Esophagus squamous epithelium (tissue), 4 donors: Measurements from ENCODE around the gene ZEB2.

Experiments
- CTCF ChIP-seq, 6 experiments: fragments of 450-650 bp in 4 of 6; fragments of 200-600 bp in 2 of 6; sonication (generic) in 2 of 6; IDR thresholded peaks; one replicate each; pipeline ENCODE4 v1.5.1; 2016 to 2019; ENCODE audit warnings: antibody characterized with exemption in 6 of 6, mild to moderate bottlenecking in 4 of 6, moderate library complexity in 4 of 6
- POLR2A ChIP-seq, 4 donors: fragments of 450-650 bp; IDR thresholded peaks; one replicate each; pipeline ENCODE4 v1.6.1; 2017; ENCODE audit warnings: antibody characterized with exemption in 4 of 4, mild to moderate bottlenecking in 4 of 4, moderate library complexity in 3 of 4

GRCh38 chr2:144468823-144469595 lies 50.9 kb downstream of the ZEB2 start:
- TF ChIP-seq CTCF (IDR thresholded peaks at IDR 0.05) (no peak), POLR2A (IDR thresholded peaks at IDR 0.05) (no peak)
